Skeletal muscle tissue (tissue), 4 donors: Measurements from ENCODE around the gene ARHGAP26. TPM values are rescaled to one million over a fixed set of nuclear protein-coding genes. Genes with fewer than 3 reads are reported as not detected.

Source experiments
- H3K27ac ChIP-seq: one replicate; pipeline ENCODE4 v1.7.0; 2013; ENCODE audit warnings: mild to moderate bottlenecking, low read depth, low read length, inconsistent platforms
- H3K27me3 ChIP-seq, 3 donors: one replicate each; pipeline ENCODE4 v1.7.0; 2013; ENCODE audit warnings: low read length in 3 of 3; ENCODE audit not compliant: control insufficient read depth in 3 of 3, insufficient read depth in 3 of 3
- H3K36me3 ChIP-seq, 3 donors: one replicate each; pipeline ENCODE4 v1.7.0; 2013; ENCODE audit warnings: low read length in 3 of 3; ENCODE audit not compliant: control insufficient read depth in 3 of 3, insufficient read depth in 3 of 3
- H3K4me1 ChIP-seq, 3 donors: one replicate each; pipeline ENCODE4 v1.7.0; 2013; ENCODE audit warnings: low read length in 3 of 3, mild to moderate bottlenecking in 3 of 3; ENCODE audit not compliant: control insufficient read depth in 3 of 3, insufficient read depth in 3 of 3
- H3K4me3 ChIP-seq, 3 donors: one replicate each; pipeline ENCODE4 v1.7.0; 2013; ENCODE audit warnings: low read length in 3 of 3
- H3K9ac ChIP-seq, 3 donors: one replicate each; pipeline ENCODE4 v1.7.0; 2013; ENCODE audit warnings: low read length in 3 of 3, mild to moderate bottlenecking in 3 of 3, moderate library complexity in 2 of 3, low read depth in 1 of 3
- H3K9me3 ChIP-seq, 3 donors: one replicate each; pipeline ENCODE4 v1.7.0; 2013; ENCODE audit warnings: low read length in 3 of 3; ENCODE audit not compliant: control insufficient read depth in 3 of 3
- total RNA-seq: library from RNA; depleted of rRNA; stranded (reverse); fragments of >200 nt; gene quantifications from one replicate; pipeline ENCODE4 v1.2.3, GENCODE V29; 2014
- donor health status: Osteomylitis.

The ARHGAP26 gene
- total RNA-seq, 1 donor from 2014 or later: 28.7 TPM

GRCh38 chr5:142748568-142749249, 21.5 kb upstream of the ARHGAP26 start:
- no peak overlapping the region for H3K27ac ChIP-seq
- H3K9me3 ChIP-seq: no peaks in the 10 kb centered on the region
- no peaks in the 10 kb centered on the region for H3K36me3 ChIP-seq
- H3K9ac ChIP-seq: no peak overlapping the region
- H3K27me3 ChIP-seq: no peaks in the 10 kb centered on the region
- H3K4me3 ChIP-seq: no peak overlapping the region
- H3K4me1 ChIP-seq: peaks cover 8 to 12% (median 9%) of the 10 kb centered on the region in 3 donors

- Histone ChIP-seq H3K9me3 (no peaks in the 10 kb centered on the region), H3K27ac (no peak overlapping the region), H3K4me1 (peaks cover 8 to 9% (median 9%) of the 10 kb centered on the region in 3 donors)
Observed at GRCh38 chr5:142749321-142749720, 20.9 kb upstream of the ARHGAP26 start.

GRCh38 chr5:142753116-142753631, 17.0 kb upstream of the ARHGAP26 start:
- Histone ChIP-seq H3K27me3 (no peaks in the 10 kb centered on the region), H3K9me3 (no peaks in the 10 kb centered on the region), H3K4me3 (no peak overlapping the region), H3K9ac (peak overlapping the region in 2 of 3 donors; percentile 9 to 24), H3K36me3 (no peaks in the 10 kb centered on the region), H3K27ac (no peak overlapping the region), H3K4me1 (peaks cover 7 to 8% (median 7%) of the 10 kb centered on the region in 3 donors)

More at GRCh38 chr5:142749321-142749720, 20.9 kb upstream of the ARHGAP26 start:
- H3K36me3 ChIP-seq: no peaks in the 10 kb centered on the region
- no peaks in the 10 kb centered on the region for H3K27me3 ChIP-seq
- H3K4me3 ChIP-seq: no peak overlapping the region
- no peak overlapping the region for H3K9ac ChIP-seq

DNA sequence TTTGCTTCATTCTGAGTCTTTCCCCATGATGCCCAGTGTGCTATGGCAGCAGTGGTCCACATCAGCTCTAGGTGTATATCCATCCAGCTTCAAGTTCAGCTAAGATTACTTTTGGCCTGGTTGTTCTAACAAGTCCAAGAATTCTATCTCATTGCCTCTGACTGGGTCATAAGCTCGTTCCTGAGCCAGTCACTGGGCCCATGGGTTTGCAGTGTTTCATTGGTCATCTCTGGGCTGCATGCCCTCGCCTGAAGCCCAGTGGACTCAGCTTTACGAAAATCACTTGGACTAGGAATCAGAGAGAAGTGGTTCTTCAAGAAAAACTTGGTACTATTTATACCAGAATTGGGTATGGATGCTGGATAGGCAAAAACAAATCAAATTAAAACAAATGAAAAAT, 16.1 kb upstream of the ARHGAP26 start:
- H3K4me1 ChIP-seq: peaks cover 7 to 8% (median 7%) of the 10 kb centered on the region in 3 donors
- no peaks in the 10 kb centered on the region for H3K9me3 ChIP-seq
- H3K27ac ChIP-seq: no peak overlapping the region
- H3K36me3 ChIP-seq: no peaks in the 10 kb centered on the region
- no peak overlapping the region for H3K4me3 ChIP-seq
- no peak overlapping the region for H3K9ac ChIP-seq
- H3K27me3 ChIP-seq: no peaks in the 10 kb centered on the region

- no peak overlapping the region for H3K27ac ChIP-seq
- H3K4me3 ChIP-seq: no peak overlapping the region
- H3K27me3 ChIP-seq: no peaks in the 10 kb centered on the region
- H3K9ac ChIP-seq: no peak overlapping the region
- H3K4me1 ChIP-seq: peaks cover 7 to 8% (median 7%) of the 10 kb centered on the region in 3 donors
- no peaks in the 10 kb centered on the region for H3K9me3 ChIP-seq
- no peaks in the 10 kb centered on the region for H3K36me3 ChIP-seq
Observed at GRCh38 chr5:142756576-142756975, 13.6 kb upstream of the ARHGAP26 start.

DNA sequence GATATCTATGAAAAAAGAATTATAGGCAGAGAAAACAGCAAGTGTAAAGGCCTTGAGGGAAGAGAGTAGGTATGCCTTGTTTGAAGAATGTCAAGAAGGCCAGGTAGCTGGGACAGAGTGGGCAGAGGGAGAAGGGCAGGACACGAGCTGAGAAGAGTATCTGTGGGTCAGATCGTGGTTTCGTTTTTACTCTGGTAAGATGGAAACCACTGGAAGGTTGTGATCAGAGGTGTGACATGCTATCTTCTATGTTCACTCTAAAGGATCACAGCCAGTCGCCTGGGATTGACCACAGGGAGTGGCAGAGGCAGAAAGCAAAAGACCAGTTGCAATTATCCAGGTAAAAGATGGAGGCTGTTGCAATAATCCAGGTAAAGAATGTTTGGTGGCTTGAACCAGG, 12.6 kb upstream of the ARHGAP26 start:
- H3K27ac ChIP-seq: no peak overlapping the region
- no peaks in the 10 kb centered on the region for H3K9me3 ChIP-seq
- H3K4me3 ChIP-seq: no peak overlapping the region
- H3K36me3 ChIP-seq: no peaks in the 10 kb centered on the region
- peaks cover 7 to 8% (median 7%) of the 10 kb centered on the region in 3 donors for H3K4me1 ChIP-seq
- no peaks in the 10 kb centered on the region for H3K27me3 ChIP-seq
- H3K9ac ChIP-seq: no peak overlapping the region

DNA sequence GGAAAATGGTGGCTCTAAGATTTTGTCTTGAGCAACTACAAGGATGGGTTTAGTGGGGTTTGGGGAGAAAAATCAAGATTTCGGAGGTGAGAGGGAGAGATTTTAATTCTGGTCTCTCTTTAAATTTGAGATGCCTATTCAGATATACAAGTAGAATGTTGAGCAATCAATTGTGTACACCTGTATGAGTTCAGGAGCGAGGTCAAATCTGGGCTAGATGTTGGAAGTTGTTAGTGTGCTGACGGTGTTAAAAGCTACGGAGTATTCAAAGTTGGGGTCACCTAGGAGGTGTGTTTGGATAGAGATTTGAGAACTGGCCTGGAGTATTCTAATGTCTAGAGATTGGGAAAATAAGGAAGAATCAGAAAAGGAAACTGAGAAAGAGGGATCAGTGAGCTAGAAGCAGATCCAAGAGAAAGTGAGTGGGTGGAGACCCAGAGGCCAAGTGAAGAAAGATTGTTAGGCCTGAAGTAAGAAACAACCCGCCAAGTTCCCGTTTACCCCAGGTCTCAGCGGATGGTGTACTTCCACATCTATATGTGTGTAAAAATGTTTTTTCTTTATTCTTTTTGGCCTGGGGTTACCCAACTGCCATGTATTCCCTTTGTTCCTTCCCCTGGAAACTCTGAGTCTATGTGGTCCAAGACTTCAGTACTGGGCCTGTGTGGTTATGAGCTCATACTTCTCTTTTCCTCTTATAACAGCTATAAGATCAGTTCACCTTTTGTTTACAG, 11.9 kb upstream of the ARHGAP26 start:
- no peak overlapping the region for H3K27ac ChIP-seq
- H3K9ac ChIP-seq: no peak overlapping the region

DNA sequence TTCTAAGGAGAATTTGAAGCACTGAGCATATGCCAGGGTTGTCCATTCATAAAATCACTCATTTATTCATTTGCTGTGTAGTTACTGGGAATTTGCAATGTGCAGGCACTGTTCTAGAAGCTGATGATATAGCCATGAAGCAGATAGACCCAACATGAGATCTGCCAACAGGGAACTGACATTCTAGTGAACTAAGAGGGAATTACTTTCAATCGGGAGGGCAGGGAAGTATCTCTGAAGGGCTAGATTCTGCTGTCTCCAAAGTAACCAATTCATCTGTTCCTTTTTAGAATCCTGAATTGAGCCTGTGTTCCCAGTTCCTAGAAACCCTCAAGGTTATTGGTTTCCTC, 11.4 kb upstream of the ARHGAP26 start:
- Histone ChIP-seq H3K27ac (no peak overlapping the region), H3K9ac (no peak overlapping the region), H3K9me3 (no peaks in the 10 kb centered on the region), H3K4me1 (no peaks in the 10 kb centered on the region), H3K27me3 (no peaks in the 10 kb centered on the region), H3K4me3 (no peak overlapping the region), H3K36me3 (no peaks in the 10 kb centered on the region)

More for the DNA sequence above, 11.9 kb upstream of the ARHGAP26 start:
- H3K9me3 ChIP-seq: no peaks in the 10 kb centered on the region
- peaks cover 4% of the 10 kb centered on the region in 3 donors for H3K4me1 ChIP-seq
- no peak overlapping the region for H3K4me3 ChIP-seq
- no peaks in the 10 kb centered on the region for H3K27me3 ChIP-seq
- H3K36me3 ChIP-seq: no peaks in the 10 kb centered on the region

GRCh38 chr5:142763701-142764100, 6.5 kb upstream of the ARHGAP26 start:
- H3K27me3 ChIP-seq: no peaks in the 10 kb centered on the region
- H3K36me3 ChIP-seq: no peaks in the 10 kb centered on the region
- no peaks in the 10 kb centered on the region for H3K4me1 ChIP-seq
- H3K27ac ChIP-seq: no peak overlapping the region
- H3K9ac ChIP-seq: no peak overlapping the region
- H3K9me3 ChIP-seq: no peaks in the 10 kb centered on the region
- no peak overlapping the region for H3K4me3 ChIP-seq

DNA sequence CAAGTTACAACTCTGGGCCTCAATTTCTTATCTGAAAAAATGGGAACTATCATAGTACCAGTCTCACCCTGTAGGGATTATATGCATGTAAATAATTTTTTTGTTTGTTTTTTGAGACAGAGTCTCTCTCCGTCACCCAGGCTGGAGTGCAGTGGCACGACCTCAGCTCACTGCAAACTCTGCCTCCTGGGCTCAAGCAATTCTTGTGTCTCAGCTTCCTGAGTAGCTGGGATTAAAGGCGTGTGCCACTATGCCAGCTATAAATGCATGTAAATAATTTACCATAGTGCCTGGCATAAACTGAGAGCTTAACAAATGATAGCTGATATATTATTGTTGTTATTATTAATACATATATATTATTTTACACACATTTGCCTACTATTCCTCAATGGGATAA, 3.0 kb upstream of the ARHGAP26 start:
- H3K27me3 ChIP-seq: no peaks in the 10 kb centered on the region
- H3K9ac ChIP-seq: no peak overlapping the region
- no peak overlapping the region for H3K4me3 ChIP-seq
- H3K9me3 ChIP-seq: no peaks in the 10 kb centered on the region
- no peaks in the 10 kb centered on the region for H3K36me3 ChIP-seq
- peaks cover 17 to 24% (median 17%) of the 10 kb centered on the region in 3 donors for H3K4me1 ChIP-seq
- no peak overlapping the region for H3K27ac ChIP-seq
